ENCODE measurements around the gene PICK1.

PICK1 gene

GRCh38 chr22:38087855-38088254, 30.7 kb downstream of the PICK1 start:
- no peak for DNase-seq (ENCODE audit: low read depth in 3 of 3)

GRCh38 chr22:38088629-38089473, 31.6 kb downstream of the PICK1 start:
- DNase-seq (ENCODE audit: low read depth in 3 of 3): no peak

- no peak for DNase-seq (ENCODE audit: low read depth in 3 of 3)
These were observed 32.3 kb downstream of the PICK1 start for GRCh38 chr22:38089474-38089851.

GRCh38 chr22:38097058-38097457, 39.9 kb downstream of the PICK1 start:
- DNase-seq (ENCODE audit: low read depth in 3 of 3): no peak

- no peak for DNase-seq (ENCODE audit: low read depth in 3 of 3)
These were observed 40.6 kb downstream of the PICK1 start for GRCh38 chr22:38097557-38098409.

- no peak for DNase-seq (ENCODE audit: low read depth in 3 of 3)
These were observed 41.4 kb downstream of the PICK1 start for GRCh38 chr22:38098410-38099249.

- no peak for DNase-seq (ENCODE audit: low read depth in 3 of 3)
These were observed 46.4 kb downstream of the PICK1 start for GRCh38 chr22:38103641-38104040.

- no peak for DNase-seq (ENCODE audit: low read depth in 3 of 3)
These were observed 46.9 kb downstream of the PICK1 start for GRCh38 chr22:38104084-38104483.

GRCh38 chr22:38106814-38107578, 49.8 kb downstream of the PICK1 start:
- no peak for DNase-seq (ENCODE audit: low read depth in 3 of 3)

GRCh38 chr22:38107692-38108515, 50.7 kb downstream of the PICK1 start:
- no peak for DNase-seq (ENCODE audit: low read depth in 3 of 3)

GRCh38 chr22:38108561-38109319, 51.5 kb downstream of the PICK1 start:
- no peak for DNase-seq (ENCODE audit: low read depth in 3 of 3)

GRCh38 chr22:38109371-38110001, 52.3 kb downstream of the PICK1 start:
- DNase-seq (ENCODE audit: low read depth in 3 of 3): no peak

GRCh38 chr22:38110008-38110862, 53.0 kb downstream of the PICK1 start, which contains the start of gene BAIAP2L2:
BAIAP2L2 (minus strand) TSS chr22:38110684; CDS start chr22:38110525, 159 bp downstream.
- DNase-seq (ENCODE audit: low read depth in 3 of 3): no peak

- DNase-seq (ENCODE audit: low read depth in 3 of 3): no peak
These were observed 54.0 kb downstream of the PICK1 start for GRCh38 chr22:38110863-38111852.

- DNase-seq (ENCODE audit: low read depth in 3 of 3): no peak
These were observed 54.7 kb downstream of the PICK1 start for GRCh38 chr22:38111925-38112355.

- no peak for DNase-seq (ENCODE audit: low read depth in 3 of 3)
These were observed 55.2 kb downstream of the PICK1 start for GRCh38 chr22:38112381-38112780.

Data from stimulated activated CD4-positive, alpha-beta T cell treated with anti-CD3 and anti-CD28 coated beads, TNF-alpha, amount 100 ng/mL, for 48 hours (primary cell).